ENCODE measurements around the gene PROKR1.
"Not testable (repeated sequence)": the region's sequence is repeated elsewhere in the genome, so short reads cannot be mapped to it uniquely, and the experiment has no call there.

Gene PROKR1

GRCh38 chr2:68659081-68659480, 15.7 kb downstream of the PROKR1 start:
- no peak for DNase-seq

DNA sequence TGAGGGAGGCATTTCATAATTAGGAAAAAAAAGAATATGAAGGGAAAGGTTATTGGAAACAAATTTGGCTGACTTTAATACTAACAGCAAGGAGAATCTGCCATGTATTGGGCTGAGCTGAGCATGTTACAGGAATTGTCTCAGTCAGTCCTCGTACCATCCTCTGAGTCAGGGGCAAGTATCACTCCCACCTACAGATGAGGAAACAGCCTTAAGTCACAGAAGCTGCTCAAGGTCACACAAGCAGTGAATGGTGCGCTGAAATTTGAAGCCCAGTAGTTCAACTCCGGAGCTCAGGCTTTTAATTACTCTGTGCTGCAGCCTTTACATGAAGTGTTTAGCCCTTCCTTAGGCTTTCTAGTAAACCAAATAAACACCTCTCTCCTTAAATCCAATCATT, 17.3 kb downstream of the PROKR1 start:
- DNase-seq = no peak

GRCh38 chr2:68662466-68662865, 19.1 kb downstream of the PROKR1 start:
- DNase-seq = no peak

- DNase-seq = peak; percentile 18
These were observed 20.2 kb downstream of the PROKR1 start for GRCh38 chr2:68663371-68664156.

DNA sequence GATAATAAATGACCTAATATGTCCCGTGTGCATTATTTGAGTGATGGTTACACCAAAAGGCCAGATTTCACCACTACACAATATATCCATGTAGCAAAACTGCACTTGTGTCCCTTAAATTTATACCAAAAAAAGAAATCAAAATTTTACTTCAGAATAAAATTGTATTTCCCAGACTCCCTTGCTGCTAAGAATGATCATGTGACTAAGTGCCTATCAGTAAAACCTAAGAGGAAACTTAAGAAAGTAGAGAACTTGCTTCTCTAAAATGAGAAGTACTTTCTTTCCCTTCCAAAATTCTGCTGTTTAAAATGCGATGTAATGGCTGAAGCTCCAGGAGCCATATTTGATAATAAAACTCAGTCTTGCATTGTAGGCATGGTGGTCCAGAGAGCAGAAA, 24.0 kb downstream of the PROKR1 start:
- no peak for DNase-seq

DNA sequence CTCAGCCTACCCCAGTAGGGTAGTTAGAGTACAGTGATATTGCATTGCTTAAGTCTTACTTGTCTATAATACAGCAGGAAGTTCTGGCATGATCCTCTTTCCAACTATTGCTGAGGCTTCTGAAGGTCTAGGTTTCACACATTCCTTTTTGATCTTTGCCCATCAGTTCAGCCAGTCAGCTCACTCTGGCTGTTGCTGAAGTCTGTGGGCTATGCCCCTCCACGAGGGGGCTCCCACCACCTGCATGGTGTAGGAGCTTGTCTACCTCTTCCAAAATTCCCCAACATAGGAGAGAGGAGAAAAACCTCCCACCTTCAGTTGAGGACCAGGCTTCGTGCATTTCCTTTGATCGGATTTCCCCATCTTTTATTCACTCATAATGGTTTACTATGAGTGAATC, 26.3 kb downstream of the PROKR1 start:
- no peak for DNase-seq

GRCh38 chr2:68671961-68672360, 28.6 kb downstream of the PROKR1 start:
- DNase-seq = no peak

DNA sequence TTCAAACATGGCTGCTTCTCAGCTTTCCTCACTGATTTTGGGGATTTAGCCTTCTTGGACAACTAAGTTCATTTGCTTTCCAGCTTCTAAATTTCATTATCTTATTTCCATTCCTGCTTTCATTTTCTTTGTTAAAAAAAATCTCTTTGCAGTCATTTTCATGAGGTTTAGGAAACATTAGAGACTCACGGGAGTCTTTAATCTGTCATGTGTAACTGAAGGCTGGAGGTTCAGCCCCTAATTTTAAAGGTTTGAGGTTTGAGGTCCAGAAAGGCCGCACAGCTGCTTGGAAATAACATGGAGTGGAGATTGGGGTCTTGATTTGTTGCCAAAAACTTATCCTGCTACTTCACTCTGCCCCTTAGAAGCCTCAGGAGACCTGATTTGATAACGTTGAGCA, 30.3 kb downstream of the PROKR1 start:
- no peak for DNase-seq

- DNase-seq = no peak
These were observed 32.1 kb downstream of the PROKR1 start for GRCh38 chr2:68675470-68675869.

GRCh38 chr2:68677837-68678236, 34.5 kb downstream of the PROKR1 start:
- not testable (repeated sequence) for DNase-seq

GRCh38 chr2:68679166-68679916, 36.0 kb downstream of the PROKR1 start:
- not testable (repeated sequence) for DNase-seq

- not testable (repeated sequence) for DNase-seq
These were observed 36.5 kb downstream of the PROKR1 start for GRCh38 chr2:68679917-68680267.

DNA sequence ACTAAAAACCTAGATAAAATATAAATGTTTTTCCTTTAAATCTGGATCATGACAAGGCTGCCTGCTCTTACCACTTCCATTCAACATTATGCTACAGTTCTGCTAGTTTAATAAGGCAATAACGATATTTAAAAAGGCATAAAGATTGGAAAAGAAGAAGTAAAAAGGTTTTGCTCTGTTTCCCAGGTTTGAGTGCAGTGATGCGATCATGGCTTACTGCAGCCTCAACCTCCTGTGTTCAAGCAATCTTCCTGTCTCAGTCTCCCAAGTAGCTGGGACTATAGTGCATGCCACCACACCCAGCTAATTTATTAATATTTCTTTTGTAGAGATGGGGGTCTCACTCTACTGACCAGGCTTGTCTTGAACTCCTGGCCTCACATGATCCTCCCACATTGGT, 40.8 kb downstream of the PROKR1 start:
- no peak for DNase-seq

GRCh38 chr2:68686178-68686577, 42.8 kb downstream of the PROKR1 start:
- no peak for DNase-seq

- no peak for DNase-seq
These were observed 43.6 kb downstream of the PROKR1 start for GRCh38 chr2:68687018-68687417.

- peak; percentile 67 for DNase-seq
These were observed 46.5 kb downstream of the PROKR1 start for GRCh38 chr2:68689553-68690537.

- no peak for DNase-seq
These were observed 47.5 kb downstream of the PROKR1 start for GRCh38 chr2:68690851-68691250.

DNA sequence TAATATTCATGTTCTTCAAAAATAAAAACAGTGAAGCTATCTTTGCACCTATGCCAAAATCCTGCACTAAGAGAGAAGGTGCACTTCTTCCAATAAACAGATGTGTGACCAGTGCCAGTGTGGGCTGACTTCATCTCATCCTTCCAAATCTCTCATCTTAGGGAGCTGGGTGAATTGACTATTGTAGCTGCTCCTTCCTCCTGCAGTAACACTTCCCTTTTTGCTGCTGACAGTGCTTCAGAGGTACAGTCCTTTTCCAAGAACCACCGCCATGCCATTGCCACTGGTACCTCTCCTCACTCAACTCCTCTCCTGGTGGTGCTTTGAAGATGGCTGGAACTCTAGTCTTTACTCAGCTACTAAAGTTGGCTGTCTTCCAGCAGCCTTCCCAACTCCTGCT, 49.1 kb downstream of the PROKR1 start:
- no peak for DNase-seq

GRCh38 chr2:68693951-68694350, 50.6 kb downstream of the PROKR1 start:
- no peak for DNase-seq

- DNase-seq = no peak
These were observed 52.6 kb downstream of the PROKR1 start for GRCh38 chr2:68695971-68696370.

GRCh38 chr2:68696554-68696953, 53.2 kb downstream of the PROKR1 start:
- DNase-seq = no peak

GRCh38 chr2:68698567-68699377, 55.4 kb downstream of the PROKR1 start:
- DNase-seq = no peak

Measured in activated CD4-positive, alpha-beta T cell treated with anti-CD3 and anti-CD28 coated beads, Interleukin-2, Interleukin-6, amounts not matched to agents 100 ng/mL and 50 ng/mL, durations not matched to agents 16 hours and 8 hours (primary cell).